ENCODE measurements around the gene PADI2. TPM values are rescaled to one million over a fixed set of nuclear protein-coding genes. Genes with fewer than 3 reads are reported as not detected.

Gene PADI2
- total and polyA plus RNA-seq, 5 donors from 2014 or later: 0.08 TPM; not detected in 4

DNA sequence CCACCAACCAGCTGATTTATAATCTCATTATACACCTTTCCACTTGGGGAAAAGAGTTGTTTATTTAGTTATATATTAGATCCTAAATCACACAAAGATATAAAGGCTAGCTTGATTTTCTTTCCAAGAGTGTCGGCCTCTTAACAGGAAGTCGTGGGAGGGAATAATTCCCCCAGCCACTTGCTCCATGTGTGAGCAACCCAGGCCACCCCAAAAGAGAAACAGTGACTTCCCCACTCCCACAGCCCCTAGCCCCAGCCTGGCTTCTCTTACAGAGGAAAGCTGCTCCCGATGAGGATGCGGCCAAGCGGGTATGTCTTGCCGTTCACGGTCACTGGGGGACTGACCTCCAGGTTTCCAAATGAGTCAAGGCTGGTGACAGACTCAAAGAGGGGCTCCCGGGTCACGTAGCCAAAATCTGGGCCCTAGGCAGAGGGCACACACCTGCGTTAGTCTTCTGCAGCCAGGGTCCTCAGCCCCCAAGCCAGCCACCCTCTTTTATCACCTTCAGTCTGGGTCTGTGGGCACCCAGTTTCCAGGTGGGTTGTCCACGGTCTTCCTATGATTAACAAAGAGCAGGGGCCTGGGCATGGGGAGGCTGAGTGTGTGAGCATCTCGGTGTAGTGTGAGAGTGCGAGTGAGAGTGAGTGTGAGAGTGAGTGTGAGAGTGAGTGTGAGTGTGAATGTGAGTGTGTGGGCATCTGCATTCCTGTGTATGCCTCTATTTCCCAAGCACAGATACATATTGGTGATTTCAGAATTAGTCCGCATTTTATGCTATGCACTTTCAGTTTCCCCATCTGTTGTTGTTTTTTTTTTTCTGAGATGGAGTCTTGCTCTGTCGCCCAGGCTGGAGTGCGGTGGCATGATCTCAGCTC lies 40.0 kb downstream of the PADI2 start:
- no peaks in the 10 kb centered on the region for H3K27me3 ChIP-seq (ENCODE audit: control insufficient read depth, insufficient read depth, low read length)
- no peaks in the 10 kb centered on the region for H3K9me3 ChIP-seq (ENCODE audit: control insufficient read depth in 2 of 2, low read length in 2 of 2)
- no peak overlapping the region for H3K4me3 ChIP-seq (ENCODE audit: low read depth, low read length)
- H3K4me3 Mint-ChIP-seq: no peak overlapping the region
- H3K36me3 Mint-ChIP-seq: no peaks in the 10 kb centered on the region
- peaks cover 17% of the 10 kb centered on the region for H3K27me3 Mint-ChIP-seq
- H3K9me3 Mint-ChIP-seq: no peaks in the 10 kb centered on the region
- H3K36me3 ChIP-seq (ENCODE audit: control insufficient read depth, insufficient read depth, low read length): no peaks in the 10 kb centered on the region
- ATAC-seq (ENCODE audit: low read depth in 2 of 2): no peak
- no peak for DNase-seq
- H3K27ac ChIP-seq (ENCODE audit: insufficient read depth, low read length, poor library complexity, severe bottlenecking): no peak overlapping the region
- H3K4me1 ChIP-seq (ENCODE audit: control insufficient read depth, insufficient read depth, low read length, poor library complexity, severe bottlenecking): no peaks in the 10 kb centered on the region
- H3K4me1 Mint-ChIP-seq: peaks cover 0 to 6% (median 0%) of the 10 kb centered on the region in 4 donors
- H3K27ac Mint-ChIP-seq: no peak overlapping the region

DNA sequence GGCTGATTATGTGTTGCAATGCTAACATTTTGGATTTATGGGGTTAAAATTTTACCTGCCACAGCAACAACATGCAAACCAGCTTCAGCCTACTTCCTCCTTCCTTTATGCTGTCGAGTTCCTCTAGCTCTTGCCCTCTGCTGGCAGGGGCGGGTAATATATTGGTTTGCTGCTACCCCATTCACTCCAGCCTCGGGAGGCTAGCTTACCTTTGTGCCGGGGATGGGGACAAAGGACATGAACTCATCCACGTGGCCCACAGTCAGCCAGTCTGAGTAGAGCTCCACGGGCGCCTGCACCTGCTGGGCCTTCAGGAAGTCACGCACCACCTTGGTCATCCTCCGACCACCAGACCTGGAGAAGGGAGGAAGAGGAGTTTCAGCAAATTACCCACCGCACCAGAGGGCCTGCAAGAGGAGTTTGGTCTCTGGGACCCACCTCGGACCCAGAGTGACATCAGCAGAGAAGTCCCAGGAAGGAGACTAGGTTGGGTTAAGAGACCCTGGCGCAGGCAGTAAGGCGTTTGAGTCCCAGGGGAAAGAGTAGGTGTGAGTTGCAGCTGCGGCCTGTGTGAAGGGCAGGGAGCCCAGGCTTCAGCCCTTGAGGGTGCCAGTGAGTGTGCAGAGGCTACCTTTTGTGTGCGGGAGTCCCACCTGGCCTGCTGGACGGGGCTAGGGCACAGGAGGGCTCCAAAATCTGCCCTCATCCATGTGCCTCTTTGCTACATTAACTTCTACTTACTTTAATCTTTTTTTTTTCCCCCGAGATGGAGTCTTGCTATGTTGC lies 43.6 kb downstream of the PADI2 start:
- Mint-ChIP-seq H3K4me3 (no peak overlapping the region), H3K36me3 (no peaks in the 10 kb centered on the region), H3K27ac (no peak overlapping the region), H3K27me3 (peaks cover 12% of the 10 kb centered on the region), H3K4me1 (peaks cover 0 to 6% (median 0%) of the 10 kb centered on the region in 4 donors), H3K9me3 (peaks cover 0 to 3% (median 0%) of the 10 kb centered on the region in 7 donors)
- ATAC-seq (ENCODE audit: low read depth in 2 of 2) (no peak), DNase-seq (peak in 2 of 3 donors; percentile 14 to 61)
- no peaks in the 10 kb centered on the region for H3K36me3 ChIP-seq (ENCODE audit: control insufficient read depth, insufficient read depth, low read length)
- H3K27me3 ChIP-seq (ENCODE audit: control insufficient read depth, insufficient read depth, low read length): no peaks in the 10 kb centered on the region
- H3K4me3 ChIP-seq (ENCODE audit: low read depth, low read length): no peak overlapping the region
- no peaks in the 10 kb centered on the region for H3K9me3 ChIP-seq (ENCODE audit: control insufficient read depth in 2 of 2, low read length in 2 of 2)
- no peak overlapping the region for H3K27ac ChIP-seq (ENCODE audit: insufficient read depth, low read length, poor library complexity, severe bottlenecking)
- H3K4me1 ChIP-seq (ENCODE audit: control insufficient read depth, insufficient read depth, low read length, poor library complexity, severe bottlenecking): no peaks in the 10 kb centered on the region

DNA sequence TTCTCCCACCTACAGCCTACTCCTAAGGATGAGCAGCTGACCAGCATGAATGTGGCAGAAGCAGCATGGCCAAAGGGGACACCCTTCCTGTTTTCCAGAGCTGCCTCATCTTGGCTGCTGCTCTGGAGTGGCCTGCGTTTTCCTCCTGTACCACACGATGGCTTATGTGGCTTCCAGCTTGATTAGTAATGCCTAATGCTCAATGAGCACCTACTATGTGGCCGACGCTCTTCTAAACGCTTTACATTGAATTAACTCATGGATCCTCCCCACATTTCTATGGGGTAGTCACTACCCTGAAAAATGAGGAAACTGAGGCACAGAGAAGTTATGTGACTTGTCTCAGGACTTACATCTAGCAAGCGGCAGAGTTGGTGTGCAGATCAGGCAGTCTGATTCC lies 47.5 kb downstream of the PADI2 start:
- Mint-ChIP-seq H3K36me3 (no peaks in the 10 kb centered on the region), H3K9me3 (peaks cover 0 to 3% (median 0%) of the 10 kb centered on the region in 7 donors), H3K27me3 (peaks cover 15% of the 10 kb centered on the region), H3K4me1 (peaks cover 0 to 1% (median 0%) of the 10 kb centered on the region in 4 donors), H3K27ac (no peak overlapping the region), H3K4me3 (no peak overlapping the region)
- H3K27me3 ChIP-seq (ENCODE audit: control insufficient read depth, insufficient read depth, low read length): no peaks in the 10 kb centered on the region
- no peak overlapping the region for H3K4me3 ChIP-seq (ENCODE audit: low read depth, low read length)
- ATAC-seq (ENCODE audit: low read depth in 2 of 2): no peak
- no peaks in the 10 kb centered on the region for H3K9me3 ChIP-seq (ENCODE audit: control insufficient read depth in 2 of 2, low read length in 2 of 2)
- no peaks in the 10 kb centered on the region for H3K4me1 ChIP-seq (ENCODE audit: control insufficient read depth, insufficient read depth, low read length, poor library complexity, severe bottlenecking)
- no peak overlapping the region for H3K27ac ChIP-seq (ENCODE audit: insufficient read depth, low read length, poor library complexity, severe bottlenecking)
- H3K36me3 ChIP-seq (ENCODE audit: control insufficient read depth, insufficient read depth, low read length): no peaks in the 10 kb centered on the region
- no peak for DNase-seq

DNA sequence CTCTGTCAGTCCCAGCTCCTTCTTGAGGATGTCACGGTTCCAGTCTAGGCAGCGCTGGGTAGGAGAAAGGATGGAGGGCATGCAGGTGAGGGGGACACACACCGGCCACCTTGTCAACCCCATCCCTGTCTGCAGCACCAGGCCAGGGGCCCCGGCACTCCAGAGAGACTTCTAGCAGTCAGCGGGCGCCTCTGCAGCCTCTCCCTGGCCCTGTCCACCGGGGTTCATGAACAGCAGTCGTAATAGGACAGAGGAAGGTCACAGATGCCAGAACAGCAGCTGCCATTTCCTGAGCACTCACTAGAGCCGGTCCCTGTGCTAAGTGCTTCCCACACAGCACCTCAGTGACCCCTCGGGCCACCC lies 49.1 kb downstream of the PADI2 start:
- Mint-ChIP-seq H3K4me1 (no peaks in the 10 kb centered on the region), H3K36me3 (no peaks in the 10 kb centered on the region), H3K27ac (no peak overlapping the region), H3K4me3 (no peak overlapping the region), H3K27me3 (peaks cover 14% of the 10 kb centered on the region), H3K9me3 (peaks cover 0 to 3% (median 0%) of the 10 kb centered on the region in 7 donors)
- no peak for DNase-seq
- no peak overlapping the region for H3K27ac ChIP-seq (ENCODE audit: insufficient read depth, low read length, poor library complexity, severe bottlenecking)
- H3K4me3 ChIP-seq (ENCODE audit: low read depth, low read length): no peak overlapping the region
- no peaks in the 10 kb centered on the region for H3K27me3 ChIP-seq (ENCODE audit: control insufficient read depth, insufficient read depth, low read length)
- no peaks in the 10 kb centered on the region for H3K36me3 ChIP-seq (ENCODE audit: control insufficient read depth, insufficient read depth, low read length)
- H3K9me3 ChIP-seq (ENCODE audit: control insufficient read depth in 2 of 2, low read length in 2 of 2): peaks cover 0 to under 1% of the 10 kb centered on the region in 2 experiments
- no peaks in the 10 kb centered on the region for H3K4me1 ChIP-seq (ENCODE audit: control insufficient read depth, insufficient read depth, low read length, poor library complexity, severe bottlenecking)
- ATAC-seq (ENCODE audit: low read depth in 2 of 2): no peak

DNA sequence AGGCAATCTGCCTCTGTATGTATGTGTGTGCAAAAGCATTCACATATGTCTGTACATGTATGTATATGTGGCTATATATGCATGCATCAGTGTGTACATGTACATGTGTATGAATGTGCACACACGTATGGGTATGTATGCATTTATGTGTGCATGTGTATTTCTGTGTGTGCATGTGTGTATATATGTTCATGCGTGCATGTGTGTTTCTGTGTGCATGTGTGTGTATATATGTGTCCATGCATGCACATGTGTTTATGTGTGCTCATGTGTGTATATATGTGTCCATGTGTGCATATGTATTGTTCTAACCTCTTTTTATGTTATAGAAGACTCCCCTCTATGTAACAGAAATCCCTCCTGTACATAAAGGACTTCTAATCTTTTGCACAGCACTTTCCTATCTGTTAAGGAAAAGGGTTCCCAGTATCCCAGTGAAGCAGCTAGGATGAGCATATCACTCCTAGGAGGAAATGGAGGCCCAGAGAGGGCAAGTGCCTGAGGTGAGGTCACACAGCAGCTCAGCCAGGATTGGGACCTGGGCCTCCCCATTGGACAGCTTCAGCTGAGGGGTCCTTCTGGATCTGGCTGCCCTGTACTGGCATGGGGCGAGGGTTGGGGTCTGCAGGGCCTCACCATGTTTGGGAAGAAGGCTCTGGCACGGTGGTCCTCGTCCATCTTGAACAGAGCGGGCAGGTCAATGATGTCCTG lies 49.6 kb downstream of the PADI2 start:
- Histone ChIP-seq H3K4me3 (ENCODE audit: low read depth, low read length) (no peak overlapping the region), H3K27me3 (ENCODE audit: control insufficient read depth, insufficient read depth, low read length) (no peaks in the 10 kb centered on the region), H3K36me3 (ENCODE audit: control insufficient read depth, insufficient read depth, low read length) (no peaks in the 10 kb centered on the region), H3K27ac (ENCODE audit: insufficient read depth, low read length, poor library complexity, severe bottlenecking) (no peak overlapping the region), H3K4me1 (ENCODE audit: control insufficient read depth, insufficient read depth, low read length, poor library complexity, severe bottlenecking) (no peaks in the 10 kb centered on the region), H3K9me3 (ENCODE audit: control insufficient read depth in 2 of 2, low read length in 2 of 2) (peaks cover 0 to 5% of the 10 kb centered on the region in 2 experiments)
- DNase-seq: no peak
- H3K4me1 Mint-ChIP-seq: no peaks in the 10 kb centered on the region
- peaks cover 14% of the 10 kb centered on the region for H3K27me3 Mint-ChIP-seq
- H3K27ac Mint-ChIP-seq: no peak overlapping the region
- ATAC-seq (ENCODE audit: low read depth in 2 of 2): no peak
- H3K9me3 Mint-ChIP-seq: peaks cover 0 to 4% (median 0%) of the 10 kb centered on the region in 7 donors
- no peak overlapping the region for H3K4me3 Mint-ChIP-seq
- no peaks in the 10 kb centered on the region for H3K36me3 Mint-ChIP-seq

DNA sequence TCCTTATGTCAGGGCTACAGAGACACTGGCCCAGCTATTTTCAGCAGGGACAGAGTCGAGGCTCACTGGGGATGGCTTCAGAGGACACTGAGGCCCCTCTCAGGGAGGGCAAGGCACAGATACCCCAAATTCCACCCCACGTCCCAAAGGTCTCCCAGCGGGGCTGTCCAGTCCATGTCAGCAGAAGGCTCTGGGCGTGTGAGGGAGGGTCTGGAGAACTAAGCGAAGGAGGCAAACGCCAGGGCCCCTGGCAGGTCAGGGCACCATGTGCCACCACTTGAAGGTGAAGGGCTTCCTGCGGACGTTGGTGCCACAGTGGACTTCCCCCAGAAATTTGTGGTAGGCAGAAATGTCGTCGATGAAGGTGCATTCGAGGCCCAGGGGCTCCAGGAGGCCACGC lies 50.5 kb downstream of the PADI2 start:
- no peak overlapping the region for H3K27ac ChIP-seq (ENCODE audit: insufficient read depth, low read length, poor library complexity, severe bottlenecking)
- DNase-seq: no peak
- H3K9me3 ChIP-seq (ENCODE audit: control insufficient read depth in 2 of 2, low read length in 2 of 2): peaks cover 0 to 5% of the 10 kb centered on the region in 2 experiments
- Mint-ChIP-seq H3K9me3 (peaks cover 0 to 7% (median 0%) of the 10 kb centered on the region in 7 donors), H3K4me3 (no peak overlapping the region), H3K27ac (no peak overlapping the region), H3K27me3 (peaks cover 18% of the 10 kb centered on the region), H3K4me1 (no peaks in the 10 kb centered on the region), H3K36me3 (no peaks in the 10 kb centered on the region)
- no peaks in the 10 kb centered on the region for H3K36me3 ChIP-seq (ENCODE audit: control insufficient read depth, insufficient read depth, low read length)
- no peaks in the 10 kb centered on the region for H3K4me1 ChIP-seq (ENCODE audit: control insufficient read depth, insufficient read depth, low read length, poor library complexity, severe bottlenecking)
- no peaks in the 10 kb centered on the region for H3K27me3 ChIP-seq (ENCODE audit: control insufficient read depth, insufficient read depth, low read length)
- H3K4me3 ChIP-seq (ENCODE audit: low read depth, low read length): no peak overlapping the region
- ATAC-seq (ENCODE audit: low read depth in 2 of 2): no peak

DNA sequence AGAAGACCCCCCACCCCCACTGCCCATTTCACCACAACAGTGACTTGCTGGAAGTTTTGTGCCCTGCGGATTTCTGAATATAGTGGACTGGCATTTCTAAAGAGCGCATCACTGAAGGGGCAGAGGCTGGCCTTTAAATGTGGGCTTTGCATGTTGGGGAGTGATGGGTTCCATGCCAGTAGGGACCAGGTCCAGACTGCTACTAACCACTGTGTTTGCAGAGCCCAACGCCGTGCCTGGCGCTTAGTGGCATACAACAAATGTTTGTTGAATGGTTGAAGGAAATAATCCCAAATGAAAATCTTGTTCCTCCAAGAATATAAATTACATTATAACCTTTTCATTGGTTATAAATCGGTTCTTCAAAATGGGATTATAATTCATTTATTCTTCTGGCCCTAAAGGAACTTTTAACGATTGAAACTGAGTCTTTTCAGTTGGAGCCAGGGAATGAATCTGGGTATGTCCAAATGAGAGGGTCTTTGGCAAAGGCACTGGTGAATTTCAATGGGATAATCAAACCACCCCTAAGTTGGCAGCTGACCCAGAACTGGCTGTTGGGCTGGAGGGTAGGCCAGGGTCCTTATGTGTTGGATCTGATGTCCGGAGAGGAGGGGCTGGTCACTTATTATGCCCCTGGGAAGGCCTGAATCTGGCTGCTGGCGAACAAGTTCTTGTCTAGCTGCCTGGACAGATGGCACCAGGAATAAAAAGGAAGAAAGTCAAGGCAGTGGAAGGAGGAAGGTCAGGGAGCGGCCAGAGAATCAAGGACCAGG lies 51.6 kb downstream of the PADI2 start:
- Histone ChIP-seq H3K9me3 (ENCODE audit: control insufficient read depth in 2 of 2, low read length in 2 of 2) (peaks cover 0 to 5% of the 10 kb centered on the region in 2 experiments), H3K27me3 (ENCODE audit: control insufficient read depth, insufficient read depth, low read length) (no peaks in the 10 kb centered on the region), H3K4me3 (ENCODE audit: low read depth, low read length) (no peak overlapping the region), H3K36me3 (ENCODE audit: control insufficient read depth, insufficient read depth, low read length) (no peaks in the 10 kb centered on the region), H3K4me1 (ENCODE audit: control insufficient read depth, insufficient read depth, low read length, poor library complexity, severe bottlenecking) (no peaks in the 10 kb centered on the region), H3K27ac (ENCODE audit: insufficient read depth, low read length, poor library complexity, severe bottlenecking) (no peak overlapping the region)
- no peak for ATAC-seq (ENCODE audit: low read depth in 2 of 2)
- no peaks in the 10 kb centered on the region for H3K36me3 Mint-ChIP-seq
- no peak overlapping the region for H3K27ac Mint-ChIP-seq
- H3K4me1 Mint-ChIP-seq: no peaks in the 10 kb centered on the region
- no peak overlapping the region for H3K4me3 Mint-ChIP-seq
- peaks cover 24% of the 10 kb centered on the region for H3K27me3 Mint-ChIP-seq
- no peak for DNase-seq
- peaks cover 0 to 7% (median 0%) of the 10 kb centered on the region in 7 donors for H3K9me3 Mint-ChIP-seq

Data from CD4-positive, CD25-positive, alpha-beta regulatory T cell (primary cell).